H1 (cell line): Measurements from ENCODE around the gene MACROD2. TPM values are rescaled to one million over a fixed set of nuclear protein-coding genes. Genes with fewer than 3 reads are reported as not detected.

Source experiments
- BRCA1 ChIP-seq: IDR thresholded peaks from 2 replicates; pipeline ENCODE4 v1.6.1; 2012; ENCODE audit warnings: low read depth, low read length, improper control_type of control experiment
- FOSL1 ChIP-seq: IDR thresholded peaks from 2 replicates; pipeline ENCODE4 v1.6.1; 2011; ENCODE audit warnings: mild to moderate bottlenecking, low read depth, low read length, moderate library complexity; ENCODE audit not compliant: insufficient read depth
- JUND ChIP-seq: IDR thresholded peaks from 2 replicates; pipeline ENCODE4 v1.6.1; 2011; ENCODE audit warnings: mild to moderate bottlenecking, improper control_type of control experiment, low read length
- NRF1 ChIP-seq: IDR thresholded peaks from 2 replicates; pipeline ENCODE4 v1.6.1; 2011; ENCODE audit warnings: mild to moderate bottlenecking, low read depth, low read length, improper control_type of control experiment
- RFX5 ChIP-seq: IDR thresholded peaks from 2 replicates; pipeline ENCODE4 v1.6.1; 2011; ENCODE audit warnings: low read depth, low read length, improper control_type of control experiment, borderline replicate concordance
- SIRT6 ChIP-seq: IDR thresholded peaks from one replicate; pipeline ENCODE4 v1.7.1; 2012; ENCODE audit warnings: low read length, inconsistent platforms
- SP1 ChIP-seq: IDR thresholded peaks from 2 replicates; pipeline ENCODE4 v1.6.1; 2011; ENCODE audit warnings: low read depth, low read length
- SUZ12 ChIP-seq: fragments of 200-600 bp; sonication (generic); IDR thresholded peaks from 2 replicates; pipeline ENCODE4 v1.6.1; 2012; ENCODE audit warnings: mild to moderate bottlenecking, inconsistent platforms, low read length, moderate library complexity, mixed read lengths
- polyA plus RNA-seq, 7 experiments: library from polyadenylated mRNA; depleted of rRNA in 3 of 7; stranded (reverse) in 5 of 7; unstranded in 2 of 7; fragments of >200 nt in 5 of 7; fragments of 200-250 nt in 2 of 7; gene quantifications; 1 replicate in 5 of 7; 2 replicates in 1 of 7; 4 replicates in 1 of 7; pipeline versions ENCODE4 v1.2.1 to v1.2.3, GENCODE V29; 2011 to 2013; ENCODE audit warnings: missing spikeins in 2 of 7, mixed read lengths in 2 of 7
- total RNA-seq: library from RNA; stranded (reverse); fragmentation: NEBNext Ultra II Directional; extraction: Animal tissue kit (Norgen Biotek cat#: 25700); gene quantifications from 2 replicates; pipeline ENCODE4 v1.2.1, GENCODE V29; 2021
- TF ChIP-seq, protein P1 (sequence below): fragments of 300-600 bp; sonication (generic); IDR thresholded peaks from 2 replicates; pipeline ENCODE4 v1.7.1; 2012; ENCODE audit warnings: low read length, moderate library complexity, mild to moderate bottlenecking, inconsistent platforms; ENCODE audit not compliant: insufficient replicate concordance
- TF ChIP-seq, protein P2 (sequence below): IDR thresholded peaks from 2 replicates; pipeline ENCODE4 v1.6.1; 2011; ENCODE audit warnings: low read length, improper control_type of control experiment

The MACROD2 gene
- total and polyA plus RNA-seq, 2 of the 8 experiments (the other 6 are each of a cell fraction or from before 2014, with no cell fraction given) = 0.70 to 3.9 TPM

DNA sequence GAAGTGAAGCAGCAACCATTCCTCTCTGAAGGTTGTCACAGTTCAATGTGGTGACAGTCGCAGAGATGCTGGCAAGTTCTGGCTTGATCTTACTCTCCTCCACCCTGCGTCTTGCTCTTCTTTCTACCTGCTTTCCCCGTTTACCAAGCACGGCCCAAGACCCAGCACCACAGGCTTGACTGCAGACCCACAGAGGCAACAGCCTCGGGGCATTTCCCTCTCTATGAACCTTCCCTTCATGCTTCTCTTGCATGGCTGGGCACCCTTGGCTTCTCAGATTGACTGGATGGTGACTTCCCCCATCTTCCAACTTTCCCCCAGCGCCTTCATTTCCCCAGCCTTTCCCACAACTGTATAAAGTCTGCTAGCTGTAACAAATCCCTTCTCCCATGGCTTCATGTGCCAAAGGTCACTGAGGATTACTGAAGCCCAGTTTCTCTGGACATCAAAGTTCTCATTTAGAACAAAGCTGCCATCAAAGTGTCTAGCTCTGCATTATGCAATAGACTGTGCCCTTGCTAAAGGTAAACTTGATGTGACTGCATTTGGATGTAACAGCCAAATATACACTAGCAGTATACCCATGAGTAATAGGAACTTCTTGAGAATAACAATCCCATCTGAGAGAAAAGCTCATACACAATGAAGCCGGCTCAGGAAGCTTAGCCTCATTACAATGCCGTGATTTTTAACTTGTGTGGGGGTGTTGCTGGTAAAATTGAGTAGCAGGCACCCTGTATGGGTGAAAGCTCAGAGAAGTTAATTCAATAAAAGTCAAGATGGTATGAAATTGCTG is 1065.1 kb downstream of the MACROD2 start (continued):
- TF ChIP-seq, protein P1, sequence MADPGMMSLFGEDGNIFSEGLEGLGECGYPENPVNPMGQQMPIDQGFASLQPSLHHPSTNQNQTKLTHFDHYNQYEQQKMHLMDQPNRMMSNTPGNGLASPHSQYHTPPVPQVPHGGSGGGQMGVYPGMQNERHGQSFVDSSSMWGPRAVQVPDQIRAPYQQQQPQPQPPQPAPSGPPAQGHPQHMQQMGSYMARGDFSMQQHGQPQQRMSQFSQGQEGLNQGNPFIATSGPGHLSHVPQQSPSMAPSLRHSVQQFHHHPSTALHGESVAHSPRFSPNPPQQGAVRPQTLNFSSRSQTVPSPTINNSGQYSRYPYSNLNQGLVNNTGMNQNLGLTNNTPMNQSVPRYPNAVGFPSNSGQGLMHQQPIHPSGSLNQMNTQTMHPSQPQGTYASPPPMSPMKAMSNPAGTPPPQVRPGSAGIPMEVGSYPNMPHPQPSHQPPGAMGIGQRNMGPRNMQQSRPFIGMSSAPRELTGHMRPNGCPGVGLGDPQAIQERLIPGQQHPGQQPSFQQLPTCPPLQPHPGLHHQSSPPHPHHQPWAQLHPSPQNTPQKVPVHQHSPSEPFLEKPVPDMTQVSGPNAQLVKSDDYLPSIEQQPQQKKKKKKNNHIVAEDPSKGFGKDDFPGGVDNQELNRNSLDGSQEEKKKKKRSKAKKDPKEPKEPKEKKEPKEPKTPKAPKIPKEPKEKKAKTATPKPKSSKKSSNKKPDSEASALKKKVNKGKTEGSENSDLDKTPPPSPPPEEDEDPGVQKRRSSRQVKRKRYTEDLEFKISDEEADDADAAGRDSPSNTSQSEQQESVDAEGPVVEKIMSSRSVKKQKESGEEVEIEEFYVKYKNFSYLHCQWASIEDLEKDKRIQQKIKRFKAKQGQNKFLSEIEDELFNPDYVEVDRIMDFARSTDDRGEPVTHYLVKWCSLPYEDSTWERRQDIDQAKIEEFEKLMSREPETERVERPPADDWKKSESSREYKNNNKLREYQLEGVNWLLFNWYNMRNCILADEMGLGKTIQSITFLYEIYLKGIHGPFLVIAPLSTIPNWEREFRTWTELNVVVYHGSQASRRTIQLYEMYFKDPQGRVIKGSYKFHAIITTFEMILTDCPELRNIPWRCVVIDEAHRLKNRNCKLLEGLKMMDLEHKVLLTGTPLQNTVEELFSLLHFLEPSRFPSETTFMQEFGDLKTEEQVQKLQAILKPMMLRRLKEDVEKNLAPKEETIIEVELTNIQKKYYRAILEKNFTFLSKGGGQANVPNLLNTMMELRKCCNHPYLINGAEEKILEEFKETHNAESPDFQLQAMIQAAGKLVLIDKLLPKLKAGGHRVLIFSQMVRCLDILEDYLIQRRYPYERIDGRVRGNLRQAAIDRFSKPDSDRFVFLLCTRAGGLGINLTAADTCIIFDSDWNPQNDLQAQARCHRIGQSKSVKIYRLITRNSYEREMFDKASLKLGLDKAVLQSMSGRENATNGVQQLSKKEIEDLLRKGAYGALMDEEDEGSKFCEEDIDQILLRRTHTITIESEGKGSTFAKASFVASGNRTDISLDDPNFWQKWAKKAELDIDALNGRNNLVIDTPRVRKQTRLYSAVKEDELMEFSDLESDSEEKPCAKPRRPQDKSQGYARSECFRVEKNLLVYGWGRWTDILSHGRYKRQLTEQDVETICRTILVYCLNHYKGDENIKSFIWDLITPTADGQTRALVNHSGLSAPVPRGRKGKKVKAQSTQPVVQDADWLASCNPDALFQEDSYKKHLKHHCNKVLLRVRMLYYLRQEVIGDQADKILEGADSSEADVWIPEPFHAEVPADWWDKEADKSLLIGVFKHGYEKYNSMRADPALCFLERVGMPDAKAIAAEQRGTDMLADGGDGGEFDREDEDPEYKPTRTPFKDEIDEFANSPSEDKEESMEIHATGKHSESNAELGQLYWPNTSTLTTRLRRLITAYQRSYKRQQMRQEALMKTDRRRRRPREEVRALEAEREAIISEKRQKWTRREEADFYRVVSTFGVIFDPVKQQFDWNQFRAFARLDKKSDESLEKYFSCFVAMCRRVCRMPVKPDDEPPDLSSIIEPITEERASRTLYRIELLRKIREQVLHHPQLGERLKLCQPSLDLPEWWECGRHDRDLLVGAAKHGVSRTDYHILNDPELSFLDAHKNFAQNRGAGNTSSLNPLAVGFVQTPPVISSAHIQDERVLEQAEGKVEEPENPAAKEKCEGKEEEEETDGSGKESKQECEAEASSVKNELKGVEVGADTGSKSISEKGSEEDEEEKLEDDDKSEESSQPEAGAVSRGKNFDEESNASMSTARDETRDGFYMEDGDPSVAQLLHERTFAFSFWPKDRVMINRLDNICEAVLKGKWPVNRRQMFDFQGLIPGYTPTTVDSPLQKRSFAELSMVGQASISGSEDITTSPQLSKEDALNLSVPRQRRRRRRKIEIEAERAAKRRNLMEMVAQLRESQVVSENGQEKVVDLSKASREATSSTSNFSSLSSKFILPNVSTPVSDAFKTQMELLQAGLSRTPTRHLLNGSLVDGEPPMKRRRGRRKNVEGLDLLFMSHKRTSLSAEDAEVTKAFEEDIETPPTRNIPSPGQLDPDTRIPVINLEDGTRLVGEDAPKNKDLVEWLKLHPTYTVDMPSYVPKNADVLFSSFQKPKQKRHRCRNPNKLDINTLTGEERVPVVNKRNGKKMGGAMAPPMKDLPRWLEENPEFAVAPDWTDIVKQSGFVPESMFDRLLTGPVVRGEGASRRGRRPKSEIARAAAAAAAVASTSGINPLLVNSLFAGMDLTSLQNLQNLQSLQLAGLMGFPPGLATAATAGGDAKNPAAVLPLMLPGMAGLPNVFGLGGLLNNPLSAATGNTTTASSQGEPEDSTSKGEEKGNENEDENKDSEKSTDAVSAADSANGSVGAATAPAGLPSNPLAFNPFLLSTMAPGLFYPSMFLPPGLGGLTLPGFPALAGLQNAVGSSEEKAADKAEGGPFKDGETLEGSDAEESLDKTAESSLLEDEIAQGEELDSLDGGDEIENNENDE = no peak
- TF ChIP-seq, protein P2, sequence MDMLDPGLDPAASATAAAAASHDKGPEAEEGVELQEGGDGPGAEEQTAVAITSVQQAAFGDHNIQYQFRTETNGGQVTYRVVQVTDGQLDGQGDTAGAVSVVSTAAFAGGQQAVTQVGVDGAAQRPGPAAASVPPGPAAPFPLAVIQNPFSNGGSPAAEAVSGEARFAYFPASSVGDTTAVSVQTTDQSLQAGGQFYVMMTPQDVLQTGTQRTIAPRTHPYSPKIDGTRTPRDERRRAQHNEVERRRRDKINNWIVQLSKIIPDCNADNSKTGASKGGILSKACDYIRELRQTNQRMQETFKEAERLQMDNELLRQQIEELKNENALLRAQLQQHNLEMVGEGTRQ = no peak
- TF ChIP-seq NRF1 (no peak), SUZ12 (no peak), SP1 (no peak), JUND (no peak), RFX5 (no peak), FOSL1 (no peak), BRCA1 (no peak), SIRT6 (no peak)
